Fibroblast of the aortic adventitia (primary cell): ENCODE data around the gene TGM5. TPM values are rescaled to one million over a fixed set of nuclear protein-coding genes. Genes with fewer than 3 reads are reported as not detected.

Source experiments
- DNase-seq: peaks from one replicate; pipeline ENCODE4 v3.0.0-alpha.2; 2010; ENCODE audit warnings: low read depth
- H3K4me3 ChIP-seq: 2 replicates; pipeline ENCODE4 v1.5.1; 2011; ENCODE audit warnings: low read depth, mild to moderate bottlenecking, control low read depth, low read length, moderate library complexity
- total RNA-seq: library from RNA; depleted of rRNA; stranded (reverse); fragments of >200 nt; gene quantifications from 2 replicates; pipeline ENCODE4 v1.2.3, GENCODE V29; 2012; ENCODE audit warnings: low replicate concordance
- TF ChIP-seq, protein P1 (sequence below): IDR thresholded peaks from 2 replicates; pipeline ENCODE4 v1.5.1; 2011; ENCODE audit warnings: mild to moderate bottlenecking, low read length, control low read depth, inconsistent platforms; ENCODE audit not compliant: insufficient read depth

Gene TGM5
- total RNA-seq, 1 donor: not detected

DNA sequence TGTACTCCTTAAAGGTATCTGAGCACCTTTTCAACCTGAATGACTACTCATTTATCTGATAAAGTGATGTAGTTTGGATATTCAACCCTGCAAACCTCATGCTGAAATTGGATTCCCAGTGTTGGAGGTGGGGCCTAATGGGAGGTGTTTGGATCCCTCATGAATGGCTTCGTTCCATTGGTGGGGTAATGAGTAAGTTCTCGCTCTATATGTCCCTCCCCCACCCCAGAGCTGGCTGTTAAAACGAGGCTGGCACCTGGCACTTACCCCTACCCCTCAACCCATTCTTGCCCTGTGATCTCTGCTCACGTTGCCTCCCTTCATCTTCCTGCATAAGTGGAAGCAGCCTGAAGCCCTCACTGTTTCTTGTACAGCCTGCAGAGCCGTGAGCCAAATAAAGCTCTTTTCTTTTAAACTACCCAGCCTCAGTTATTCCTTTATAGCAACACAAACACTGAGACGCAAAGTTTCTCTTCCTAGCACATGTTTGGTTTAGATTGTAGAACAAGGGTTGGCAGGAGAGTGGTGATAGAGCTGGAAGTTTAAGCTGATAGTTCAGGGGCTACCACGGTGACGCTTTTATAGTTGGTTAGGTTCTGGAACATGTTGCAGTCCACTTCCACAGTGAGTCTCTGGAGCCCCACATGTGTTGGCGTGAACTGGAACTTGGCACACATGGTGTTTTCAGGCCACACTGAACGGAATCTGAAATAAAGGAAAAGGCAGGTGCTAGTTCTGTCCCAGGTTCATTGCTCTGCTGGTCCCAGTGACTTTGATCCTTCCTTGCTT is 69.8 kb downstream of the TGM5 start:
- DNase-seq: no peak
- TF ChIP-seq, protein P1, sequence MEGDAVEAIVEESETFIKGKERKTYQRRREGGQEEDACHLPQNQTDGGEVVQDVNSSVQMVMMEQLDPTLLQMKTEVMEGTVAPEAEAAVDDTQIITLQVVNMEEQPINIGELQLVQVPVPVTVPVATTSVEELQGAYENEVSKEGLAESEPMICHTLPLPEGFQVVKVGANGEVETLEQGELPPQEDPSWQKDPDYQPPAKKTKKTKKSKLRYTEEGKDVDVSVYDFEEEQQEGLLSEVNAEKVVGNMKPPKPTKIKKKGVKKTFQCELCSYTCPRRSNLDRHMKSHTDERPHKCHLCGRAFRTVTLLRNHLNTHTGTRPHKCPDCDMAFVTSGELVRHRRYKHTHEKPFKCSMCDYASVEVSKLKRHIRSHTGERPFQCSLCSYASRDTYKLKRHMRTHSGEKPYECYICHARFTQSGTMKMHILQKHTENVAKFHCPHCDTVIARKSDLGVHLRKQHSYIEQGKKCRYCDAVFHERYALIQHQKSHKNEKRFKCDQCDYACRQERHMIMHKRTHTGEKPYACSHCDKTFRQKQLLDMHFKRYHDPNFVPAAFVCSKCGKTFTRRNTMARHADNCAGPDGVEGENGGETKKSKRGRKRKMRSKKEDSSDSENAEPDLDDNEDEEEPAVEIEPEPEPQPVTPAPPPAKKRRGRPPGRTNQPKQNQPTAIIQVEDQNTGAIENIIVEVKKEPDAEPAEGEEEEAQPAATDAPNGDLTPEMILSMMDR: no peak

DNA sequence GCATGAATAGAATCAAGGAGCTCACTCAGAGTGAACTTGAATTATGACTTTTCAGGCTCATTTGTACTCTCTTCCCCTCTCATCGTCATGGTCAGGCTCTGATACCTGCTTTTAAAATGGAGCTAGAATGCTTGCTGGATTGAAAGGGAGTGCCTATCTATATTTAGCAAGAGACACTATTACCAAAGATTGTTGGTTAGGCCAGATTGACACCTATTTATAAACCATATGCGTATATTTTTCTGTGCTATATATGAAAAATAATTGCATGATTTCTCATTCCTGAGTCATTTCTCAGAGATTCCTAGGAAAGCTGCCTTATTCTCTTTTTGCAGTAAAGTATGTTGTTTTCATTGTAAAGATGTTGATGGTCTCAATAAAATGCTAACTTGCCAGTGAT is 71.9 kb downstream of the TGM5 start:
- DNase-seq: no peak
- H3K4me3 ChIP-seq: no peak overlapping the region

More for the DNA sequence above, 69.8 kb downstream of the TGM5 start:
- no peak overlapping the region for H3K4me3 ChIP-seq

DNA sequence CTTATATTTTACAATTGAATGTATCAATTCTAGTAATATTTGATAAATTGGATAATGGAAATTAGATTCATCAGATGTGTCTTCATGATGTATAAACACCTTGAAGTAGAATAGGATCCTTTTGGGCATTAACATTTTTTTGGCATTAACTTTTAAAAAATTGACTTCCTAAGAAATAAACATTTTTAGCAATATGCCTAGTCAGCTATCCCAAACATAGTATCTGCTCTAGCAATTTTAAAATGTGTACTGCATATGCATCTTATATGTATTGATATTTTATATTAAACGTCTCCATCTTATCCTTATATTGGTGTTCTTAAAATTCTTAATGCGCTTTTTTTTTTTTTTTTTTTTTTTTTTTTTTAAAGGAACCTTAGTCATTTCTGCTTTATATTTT is 73.0 kb downstream of the TGM5 start:
- no peak for DNase-seq
- TF ChIP-seq, protein P1: no peak

More for the DNA sequence above, 71.9 kb downstream of the TGM5 start:
- TF ChIP-seq, protein P1: no peak

DNA sequence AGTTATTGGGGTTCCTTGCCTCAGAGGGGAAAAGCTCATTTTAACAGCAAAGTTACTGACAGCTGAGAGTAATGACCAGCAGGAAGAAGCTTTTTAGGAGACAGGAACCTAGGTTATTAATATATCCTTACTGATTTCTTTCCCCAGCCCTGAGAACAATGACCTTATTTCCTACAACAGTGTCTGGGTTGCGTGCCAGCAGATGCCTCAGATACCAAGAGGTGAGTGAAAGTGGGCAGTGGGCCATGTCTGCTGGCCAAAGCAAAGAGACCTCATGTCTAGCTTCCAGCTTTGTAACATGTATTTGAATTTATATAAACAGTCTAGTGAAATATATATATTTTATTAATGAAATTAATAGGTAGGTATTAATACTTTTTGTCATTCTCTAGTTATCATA is 76.5 kb downstream of the TGM5 start:
- TF ChIP-seq, protein P1: no peak
- DNase-seq: peak; percentile 60
- H3K4me3 ChIP-seq: no peak overlapping the region

More for the DNA sequence above, 73.0 kb downstream of the TGM5 start:
- no peak overlapping the region for H3K4me3 ChIP-seq

DNA sequence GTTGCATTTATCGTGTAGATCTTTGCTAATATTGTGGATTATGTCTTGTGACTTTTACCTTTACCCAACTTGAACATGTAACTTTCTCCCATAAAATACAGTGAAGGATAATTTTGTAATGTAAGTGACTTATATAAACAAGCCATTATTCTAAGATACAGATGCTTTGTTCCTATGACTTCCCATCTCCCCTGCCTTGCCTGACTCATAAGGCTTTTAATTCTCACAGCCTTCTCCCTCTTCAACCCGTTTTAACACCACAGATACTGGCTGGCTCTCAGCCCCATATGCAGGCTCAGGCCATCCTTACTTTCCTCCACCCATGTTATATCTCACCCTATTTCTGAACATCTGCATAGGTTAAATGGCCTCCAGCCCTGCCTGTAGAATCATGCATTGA is 77.4 kb downstream of the TGM5 start:
- no peak overlapping the region for H3K4me3 ChIP-seq
- TF ChIP-seq, protein P1: no peak
- no peak for DNase-seq

DNA sequence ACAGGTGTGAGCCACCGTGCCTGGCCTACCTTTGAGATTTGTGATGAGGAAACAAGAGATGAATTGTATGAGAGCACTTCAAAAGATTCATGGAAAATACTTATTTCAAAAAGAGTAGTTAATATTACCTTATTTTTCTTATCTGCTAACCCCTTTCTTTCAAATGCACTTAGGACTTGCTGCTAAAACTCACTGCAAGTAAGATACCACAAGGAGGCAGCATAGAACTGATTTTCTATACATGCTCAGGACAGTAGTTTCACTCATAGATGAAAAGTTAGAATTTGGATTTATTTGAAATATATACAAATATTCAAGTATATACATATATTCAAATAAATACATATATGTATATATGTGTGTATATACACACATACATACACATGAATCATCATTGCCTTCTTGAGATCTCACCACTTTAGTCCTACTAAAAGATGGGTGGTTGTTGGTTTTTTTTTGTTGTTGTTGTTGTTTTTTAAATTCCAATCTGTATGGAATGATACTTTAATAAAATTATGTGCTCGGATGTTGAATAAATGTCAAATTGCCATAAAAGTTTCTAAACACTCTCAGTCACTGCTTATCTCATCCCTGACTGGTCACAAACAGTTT is 79.1 kb downstream of the TGM5 start:
- no peak overlapping the region for H3K4me3 ChIP-seq
- peak; percentile 77 for DNase-seq
- TF ChIP-seq, protein P1: peak; percentile 77

DNA sequence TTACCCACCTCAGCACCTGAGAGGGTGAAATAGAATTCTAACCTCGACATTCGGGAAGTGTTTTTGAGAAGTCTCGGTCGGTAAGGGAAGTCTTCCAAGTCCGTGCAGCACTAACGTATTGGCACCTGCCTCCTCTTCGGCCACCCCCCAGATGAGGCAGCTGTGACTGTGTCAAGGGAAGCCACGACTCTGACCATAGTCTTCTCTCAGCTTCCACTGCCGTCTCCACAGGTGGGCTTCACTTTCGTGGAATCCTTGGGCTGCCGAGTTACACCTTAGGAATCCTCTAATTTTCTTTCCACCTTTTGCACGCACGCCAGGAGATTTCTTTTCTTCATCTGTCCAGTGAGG is 80.8 kb downstream of the TGM5 start:
- no peak for DNase-seq

More for the DNA sequence above, 80.8 kb downstream of the TGM5 start:
- TF ChIP-seq, protein P1: no peak
- H3K4me3 ChIP-seq: peak overlapping the region; percentile 74
